Hematopoietic multipotent progenitor cell treated with erythropoietin and hydrocortisone succinate and interleukin-3 and kit ligand, for 4 days (in vitro differentiated cells): ENCODE results near the gene MTERF1.

Experiments used
- DNase-seq: peaks from one replicate; pipeline ENCODE4 v3.0.0-alpha.2; 2015

MTERF1 gene

GRCh38 chr7:91827169-91827568, 53.3 kb downstream of the MTERF1 start:
- DNase-seq, result no peak

- no peak for DNase-seq
These were observed 54.1 kb downstream of the MTERF1 start for GRCh38 chr7:91826377-91826776.

GRCh38 chr7:91824201-91824600, 56.3 kb downstream of the MTERF1 start:
- DNase-seq, result no peak
